Astrocyte (in vitro differentiated cells and primary cell): ENCODE data around the gene KCNK10.

Experiments
- EZH2 ChIP-seq: IDR thresholded peaks from 2 replicates; pipeline ENCODE4 v1.6.1; 2012; ENCODE audit warnings: mild to moderate bottlenecking, low read length, inconsistent platforms; ENCODE audit not compliant: insufficient read depth
- TF ChIP-seq, protein P1 (sequence below): IDR thresholded peaks from 2 replicates; pipeline ENCODE4 v1.5.1; 2011; ENCODE audit warnings: low read depth, mild to moderate bottlenecking, inconsistent platforms, low read length, moderate library complexity; ENCODE audit not compliant: insufficient read depth

GRCh38 chr14:88300817-88301216 is 22.3 kb downstream of the KCNK10 start:
- TF ChIP-seq, protein P1, sequence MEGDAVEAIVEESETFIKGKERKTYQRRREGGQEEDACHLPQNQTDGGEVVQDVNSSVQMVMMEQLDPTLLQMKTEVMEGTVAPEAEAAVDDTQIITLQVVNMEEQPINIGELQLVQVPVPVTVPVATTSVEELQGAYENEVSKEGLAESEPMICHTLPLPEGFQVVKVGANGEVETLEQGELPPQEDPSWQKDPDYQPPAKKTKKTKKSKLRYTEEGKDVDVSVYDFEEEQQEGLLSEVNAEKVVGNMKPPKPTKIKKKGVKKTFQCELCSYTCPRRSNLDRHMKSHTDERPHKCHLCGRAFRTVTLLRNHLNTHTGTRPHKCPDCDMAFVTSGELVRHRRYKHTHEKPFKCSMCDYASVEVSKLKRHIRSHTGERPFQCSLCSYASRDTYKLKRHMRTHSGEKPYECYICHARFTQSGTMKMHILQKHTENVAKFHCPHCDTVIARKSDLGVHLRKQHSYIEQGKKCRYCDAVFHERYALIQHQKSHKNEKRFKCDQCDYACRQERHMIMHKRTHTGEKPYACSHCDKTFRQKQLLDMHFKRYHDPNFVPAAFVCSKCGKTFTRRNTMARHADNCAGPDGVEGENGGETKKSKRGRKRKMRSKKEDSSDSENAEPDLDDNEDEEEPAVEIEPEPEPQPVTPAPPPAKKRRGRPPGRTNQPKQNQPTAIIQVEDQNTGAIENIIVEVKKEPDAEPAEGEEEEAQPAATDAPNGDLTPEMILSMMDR: no peak
- TF ChIP-seq EZH2: no peak
